K562 (cell line): Measurements from ENCODE around the gene NRF1. TPM values are rescaled to one million over a fixed set of nuclear protein-coding genes. Genes with fewer than 3 reads are reported as not detected.

Experiments used
- ARHGAP35 ChIP-seq: fragments of 450-650 bp; IDR thresholded peaks from 2 replicates; pipeline ENCODE4 v1.6.1; 2018; ENCODE audit not compliant: partially characterized antibody
- BRD4 ChIP-seq: fragments of 200-600 bp; sonication (generic); IDR thresholded peaks from 2 replicates; pipeline ENCODE4 v1.6.1; 2017; ENCODE audit warnings: inconsistent platforms
- CBFA2T3 ChIP-seq: fragments of 450-650 bp; IDR thresholded peaks from 2 replicates; pipeline ENCODE4 v1.6.1; 2017
- CHD2 ChIP-seq: IDR thresholded peaks from 2 replicates; pipeline ENCODE4 v1.6.1; 2011; ENCODE audit warnings: low read depth, low read length
- CHD4 ChIP-seq: fragments of 200-600 bp; sonication (generic); IDR thresholded peaks from 3 replicates; pipeline ENCODE4 v1.6.1; 2012; ENCODE audit warnings: low read depth, mild to moderate bottlenecking, mixed read lengths, low read length, inconsistent platforms; ENCODE audit not compliant: insufficient read depth, insufficient replicate concordance, poor library complexity, severe bottlenecking
- GTF2F1 ChIP-seq: IDR thresholded peaks from 2 replicates; pipeline ENCODE4 v1.6.1; 2011; ENCODE audit warnings: low read depth, low read length, improper control_type of control experiment
- HDAC6 ChIP-seq: IDR thresholded peaks from 2 replicates; pipeline ENCODE4 v1.6.1; 2012; ENCODE audit warnings: low read depth, mild to moderate bottlenecking, control low read depth, inconsistent platforms, low read length, moderate library complexity
- HDGF ChIP-seq: fragments of 450-650 bp; IDR thresholded peaks from 2 replicates; pipeline ENCODE4 v1.6.1; 2016
- LCOR ChIP-seq: sonication (generic); formaldehyde crosslinking; IDR thresholded peaks from 2 replicates; pipeline ENCODE4 v1.8.0; 2022; ENCODE audit warnings: mild to moderate bottlenecking, missing genetic modification reagents
- NCOA1 ChIP-seq: fragments of 450-650 bp; IDR thresholded peaks from 2 replicates; pipeline ENCODE4 v1.6.1; 2016; ENCODE audit warnings: low read depth
- PHB2 ChIP-seq: fragments of 450-650 bp; IDR thresholded peaks from 2 replicates; pipeline ENCODE4 v1.6.1; 2017; ENCODE audit warnings: low read depth
- POLR3A ChIP-seq: IDR thresholded peaks from 2 replicates; pipeline ENCODE4 v1.6.1; 2011; ENCODE audit warnings: borderline replicate concordance, mild to moderate bottlenecking, moderate library complexity; ENCODE audit not compliant: insufficient read length, insufficient read depth; ENCODE audit errors: extremely low read depth
- PRPF4 ChIP-seq: fragments of 200-400 bp; formaldehyde crosslinking; IDR thresholded peaks from one replicate; pipeline ENCODE4 v1.6.1; 2017; ENCODE audit warnings: low read length, low read depth, mild to moderate bottlenecking; ENCODE audit not compliant: insufficient read depth, poor library complexity, severe bottlenecking
- PURB ChIP-seq: sonication (generic); formaldehyde crosslinking; IDR thresholded peaks from 2 replicates; pipeline ENCODE4 v1.9.0; 2021; ENCODE audit warnings: low read depth, mild to moderate bottlenecking, missing genetic modification reagents
- RBFOX2 ChIP-seq: fragments of 200-400 bp; formaldehyde crosslinking; IDR thresholded peaks from 2 replicates; pipeline ENCODE4 v1.6.1; 2017; ENCODE audit warnings: low read depth, mild to moderate bottlenecking, low read length, moderate library complexity
- RFX1 ChIP-seq: fragments of 450-650 bp; IDR thresholded peaks from 2 replicates; pipeline ENCODE4 v1.6.1; 2016; ENCODE audit warnings: mild to moderate bottlenecking, moderate library complexity
- SP2 ChIP-seq: IDR thresholded peaks from 2 replicates; pipeline ENCODE4 v1.6.1; 2011; ENCODE audit warnings: mild to moderate bottlenecking, low read depth, low read length, moderate library complexity; ENCODE audit not compliant: poor library complexity, severe bottlenecking; ENCODE audit errors: extremely low read depth
- TRIM24 ChIP-seq, 2 experiments: fragments of 450-650 bp; IDR thresholded peaks; 2 replicates each; pipeline ENCODE4 v1.6.1; 2016
- ZNF134 ChIP-seq: fragments of 250-450 bp; sonication (Bioruptor Pico); conservative IDR thresholded peaks from 2 replicates; pipeline ENCODE4 v1.4.0; 2020
- ZNF175 ChIP-seq: fragments of 200-800 bp; sonication (Bioruptor generic); IDR thresholded peaks from 2 replicates; pipeline ENCODE4 v1.6.1; 2016; ENCODE audit warnings: low read depth, mild to moderate bottlenecking, missing genetic modification characterization, missing compliant biosample characterization
- ZNF766 ChIP-seq: fragments of 200-800 bp; sonication (Bioruptor generic); conservative IDR thresholded peaks from 2 replicates; pipeline ENCODE4 v1.6.1; 2016; ENCODE audit warnings: missing genetic modification characterization, missing compliant biosample characterization
- polyA plus RNA-seq, 8 experiments: library from polyadenylated mRNA; depleted of rRNA in 4 of 8; stranded (reverse) in 5 of 8; unstranded in 3 of 8; fragments of >200 nt; fragmentation: Nextera tagmentation in 2 of 8; fragmentation: Illumina TruSeq in 1 of 8; extraction: Ambion mirVana in 2 of 8; extraction: Trizol in 1 of 8; gene quantifications; 2 replicates each; pipeline versions ENCODE4 v1.2.1 to v1.2.3, GENCODE V29; 2011 to 2014; ENCODE audit warnings: inconsistent platforms in 1 of 8, missing spikeins in 1 of 8
- total RNA-seq, 7 experiments: library from RNA; depleted of rRNA in 6 of 7; stranded (reverse); fragments of >200 nt in 6 of 7; fragmentation: Illumina TruSeq in 2 of 7; extraction: Trizol in 2 of 7; gene quantifications; 2 replicates each; pipeline versions ENCODE4 v1.2.1 to v1.2.3, GENCODE V29; 2011 to 2021; ENCODE audit warnings: low replicate concordance in 1 of 7
- TF ChIP-seq, protein P1 (sequence below): fragments of 450-650 bp; formaldehyde crosslinking; IDR thresholded peaks from 2 replicates; pipeline ENCODE4 v1.4.0; 2020; ENCODE audit warnings: mild to moderate bottlenecking, moderate library complexity
- TF ChIP-seq, protein P2 (sequence below): sonication (generic); formaldehyde crosslinking; IDR thresholded peaks from 2 replicates; pipeline ENCODE4 v1.8.0; 2022; ENCODE audit warnings: mild to moderate bottlenecking, missing genetic modification reagents
- TF ChIP-seq, protein P3 (sequence below): sonication (generic); formaldehyde crosslinking; IDR thresholded peaks from 2 replicates; pipeline ENCODE4 v1.8.1; 2023; ENCODE audit warnings: mild to moderate bottlenecking, missing genetic modification reagents

NRF1 gene
- total and polyA plus RNA-seq, 9 of the 15 experiments (the other 6 are each of a cell fraction or from before 2014, with no cell fraction given) = 8.6 to 28.8 (median 20.3) TPM

DNA sequence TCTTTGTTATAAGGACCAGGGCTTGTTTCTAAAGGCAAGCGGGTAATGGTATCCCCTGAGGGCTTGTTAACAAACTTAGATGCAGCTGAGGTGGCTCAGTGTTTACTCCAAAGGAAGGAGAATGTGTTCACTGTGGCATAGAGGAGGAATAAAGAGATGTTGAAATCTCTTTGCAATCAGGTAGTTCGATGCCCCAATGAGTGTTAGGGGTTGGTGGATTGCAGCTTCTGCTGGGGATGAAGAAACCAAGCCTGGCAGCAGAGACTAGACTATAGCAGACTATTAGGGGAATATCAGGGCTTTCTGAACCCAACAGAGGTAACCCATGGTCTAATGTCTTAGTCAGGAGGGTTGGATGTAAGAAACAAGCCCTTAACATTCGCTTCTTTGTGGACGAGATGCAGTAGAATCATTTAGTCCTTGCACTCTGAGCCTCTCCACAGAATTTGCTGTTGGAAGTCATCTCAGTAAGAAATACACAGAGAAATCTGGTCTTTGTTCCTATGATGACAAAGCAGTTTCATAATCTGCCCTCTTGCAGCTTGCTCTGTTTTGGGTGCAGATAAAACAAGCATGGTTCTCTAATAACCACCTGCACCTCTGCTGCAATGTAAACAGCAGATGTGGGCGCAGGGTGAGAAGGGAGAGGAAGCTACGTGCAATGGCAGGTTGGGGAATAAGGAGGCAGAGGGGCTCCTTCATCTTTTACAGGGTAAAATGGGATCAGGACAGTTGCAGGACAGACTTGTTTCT, 108.6 kb downstream of the NRF1 start (continued):
- TF ChIP-seq HDGF (no peak), ZNF766 (peak; percentile 98), GTF2F1 (no peak), ZNF175 (CRISPR knock-in tag) (peak; percentile 98), PRPF4 (no peak), CHD2 (no peak), SP2 (no peak), ZNF134 (peak; percentile 68; the same call in 1 of the 2 replicates), TRIM24 (IDR thresholded peaks at IDR 0.05) (peak; percentile 99 to 100), PURB (no peak), POLR3A (no peak), CBFA2T3 (peak; percentile 100), NCOA1 (peak; percentile 91), HDAC6 (no peak), RFX1 (no peak), LCOR (CRISPR knock-in tag) (peak; percentile 92), ARHGAP35 (no peak), CHD4 (no peak), BRD4 (0 out of 2 replicates have a peak, but pooled peaks have one; percentile 55), RBFOX2 (no peak), PHB2 (peak; percentile 94)
- TF ChIP-seq, protein P1, sequence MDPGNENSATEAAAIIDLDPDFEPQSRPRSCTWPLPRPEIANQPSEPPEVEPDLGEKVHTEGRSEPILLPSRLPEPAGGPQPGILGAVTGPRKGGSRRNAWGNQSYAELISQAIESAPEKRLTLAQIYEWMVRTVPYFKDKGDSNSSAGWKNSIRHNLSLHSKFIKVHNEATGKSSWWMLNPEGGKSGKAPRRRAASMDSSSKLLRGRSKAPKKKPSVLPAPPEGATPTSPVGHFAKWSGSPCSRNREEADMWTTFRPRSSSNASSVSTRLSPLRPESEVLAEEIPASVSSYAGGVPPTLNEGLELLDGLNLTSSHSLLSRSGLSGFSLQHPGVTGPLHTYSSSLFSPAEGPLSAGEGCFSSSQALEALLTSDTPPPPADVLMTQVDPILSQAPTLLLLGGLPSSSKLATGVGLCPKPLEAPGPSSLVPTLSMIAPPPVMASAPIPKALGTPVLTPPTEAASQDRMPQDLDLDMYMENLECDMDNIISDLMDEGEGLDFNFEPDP (CRISPR knock-in tag) = 0 out of 2 replicates have a peak, but pooled peaks have one; percentile 36
- TF ChIP-seq, protein P2, sequence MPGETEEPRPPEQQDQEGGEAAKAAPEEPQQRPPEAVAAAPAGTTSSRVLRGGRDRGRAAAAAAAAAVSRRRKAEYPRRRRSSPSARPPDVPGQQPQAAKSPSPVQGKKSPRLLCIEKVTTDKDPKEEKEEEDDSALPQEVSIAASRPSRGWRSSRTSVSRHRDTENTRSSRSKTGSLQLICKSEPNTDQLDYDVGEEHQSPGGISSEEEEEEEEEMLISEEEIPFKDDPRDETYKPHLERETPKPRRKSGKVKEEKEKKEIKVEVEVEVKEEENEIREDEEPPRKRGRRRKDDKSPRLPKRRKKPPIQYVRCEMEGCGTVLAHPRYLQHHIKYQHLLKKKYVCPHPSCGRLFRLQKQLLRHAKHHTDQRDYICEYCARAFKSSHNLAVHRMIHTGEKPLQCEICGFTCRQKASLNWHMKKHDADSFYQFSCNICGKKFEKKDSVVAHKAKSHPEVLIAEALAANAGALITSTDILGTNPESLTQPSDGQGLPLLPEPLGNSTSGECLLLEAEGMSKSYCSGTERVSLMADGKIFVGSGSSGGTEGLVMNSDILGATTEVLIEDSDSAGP (CRISPR knock-in tag) = no peak
- TF ChIP-seq, protein P3, sequence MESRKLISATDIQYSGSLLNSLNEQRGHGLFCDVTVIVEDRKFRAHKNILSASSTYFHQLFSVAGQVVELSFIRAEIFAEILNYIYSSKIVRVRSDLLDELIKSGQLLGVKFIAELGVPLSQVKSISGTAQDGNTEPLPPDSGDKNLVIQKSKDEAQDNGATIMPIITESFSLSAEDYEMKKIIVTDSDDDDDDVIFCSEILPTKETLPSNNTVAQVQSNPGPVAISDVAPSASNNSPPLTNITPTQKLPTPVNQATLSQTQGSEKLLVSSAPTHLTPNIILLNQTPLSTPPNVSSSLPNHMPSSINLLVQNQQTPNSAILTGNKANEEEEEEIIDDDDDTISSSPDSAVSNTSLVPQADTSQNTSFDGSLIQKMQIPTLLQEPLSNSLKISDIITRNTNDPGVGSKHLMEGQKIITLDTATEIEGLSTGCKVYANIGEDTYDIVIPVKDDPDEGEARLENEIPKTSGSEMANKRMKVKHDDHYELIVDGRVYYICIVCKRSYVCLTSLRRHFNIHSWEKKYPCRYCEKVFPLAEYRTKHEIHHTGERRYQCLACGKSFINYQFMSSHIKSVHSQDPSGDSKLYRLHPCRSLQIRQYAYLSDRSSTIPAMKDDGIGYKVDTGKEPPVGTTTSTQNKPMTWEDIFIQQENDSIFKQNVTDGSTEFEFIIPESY (CRISPR knock-in tag) = peak; percentile 81
